ENCODE measurements around the gene DST.

DNA sequence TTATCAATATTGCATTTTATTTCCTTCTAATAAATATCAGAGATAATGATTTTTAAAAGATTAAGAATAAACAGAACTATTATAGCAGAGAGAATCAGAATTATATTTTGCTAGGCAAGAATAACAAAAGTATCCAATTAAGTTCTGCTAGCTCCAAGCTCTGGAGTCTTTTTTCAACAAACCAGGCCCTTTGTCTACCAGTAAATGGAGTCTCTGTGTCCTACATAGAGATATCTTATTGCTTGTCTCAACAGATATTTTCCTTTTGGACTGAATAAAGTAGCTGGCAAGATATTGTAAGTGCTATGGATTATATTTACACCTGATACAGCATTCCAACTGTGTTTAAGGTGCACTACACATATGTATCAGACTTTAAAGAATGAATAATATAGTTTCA lies 107.1 kb downstream of the DST start:
- TF ChIP-seq YY1 (IDR thresholded peaks at IDR 0.05; ENCODE audit: low read depth, low read length) (no peak), POLR2A (IDR thresholded peaks at IDR 0.05; ENCODE audit: control extremely low read depth in 1 of 2, low read depth in 2 of 2, low read length in 2 of 2) (no peak), EZH2 (IDR thresholded peaks at IDR 0.05; ENCODE audit: low read depth, low read length, severe bottlenecking) (no peak)
